ENCODE data around the gene FXYD2. TPM values are rescaled to one million over a fixed set of nuclear protein-coding genes. Genes with fewer than 3 reads are reported as not detected.

FXYD2 gene
- total and polyA plus RNA-seq, 2 of the 8 experiments (the other 6 are each of a cell fraction or from before 2014, with no cell fraction given): 0.89 to 1.1 TPM

GRCh38 chr11:117872420-117872961 lies 47.9 kb upstream of the FXYD2 start:
- peaks cover 25% of the 10 kb centered on the region for H3K23me2 ChIP-seq (ENCODE audit: low read depth, low read length)
- no peak overlapping the region for H3K18ac ChIP-seq (ENCODE audit: extremely low read depth, low read length)
- no peak overlapping the region for H3K4me3 ChIP-seq (ENCODE audit: extremely low read depth in 1 of 4, insufficient read depth in 2 of 4, low read depth in 3 of 4, low read length in 4 of 4)
- H3K4me2 ChIP-seq (ENCODE audit: insufficient read depth in 1 of 2, low read depth in 2 of 2, low read length in 2 of 2): no peak overlapping the region; a peak in 1 of 4 replicates
- no peak overlapping the region for H3K9ac ChIP-seq (replicated peaks in 1 of 4; ENCODE audit: extremely low read depth in 1 of 4, low read depth in 3 of 4, low read length in 3 of 4)
- peaks cover 12 to 43% (median 31%) of the 10 kb centered on the region in 4 experiments for H3K4me1 ChIP-seq (replicated peaks in 1 of 4; ENCODE audit: control insufficient read depth in 3 of 4, insufficient read depth in 4 of 4, low read length in 3 of 4)
- no peak for TF ChIP-seq SUZ12 (IDR thresholded peaks at IDR 0.05; ENCODE audit: low read length)
- no peak for TF ChIP-seq ASH2L (IDR thresholded peaks at IDR 0.05; ENCODE audit: low read length)
- no peak overlapping the region for H2BK120ac ChIP-seq (replicated peaks; ENCODE audit: low read depth, low read length)
- peaks cover 8 to 15% of the 10 kb centered on the region in 2 experiments for H4K20me1 ChIP-seq (replicated peaks in 1 of 2; ENCODE audit: control insufficient read depth in 1 of 2, insufficient read depth in 2 of 2, low read length in 2 of 2)
- H3K23ac ChIP-seq (ENCODE audit: insufficient read length): no peak overlapping the region
- WGBS, 2 experiments (ENCODE audit: extremely low coverage in 1 of 2, insufficient coverage in 1 of 2, insufficient read length in 1 of 2, insufficient replicate concordance in 2 of 2, low coverage in 1 of 2, low lambda C conversion rate in 2 of 2, missing lambda C conversion rate in 1 of 2): 81% methylated on average over 12 of the region's 12 CpGs; no CpG with 5 or more reads in 1 of the 2 experiments
- H2AK5ac ChIP-seq (ENCODE audit: low read depth, low read length): no peak overlapping the region
- ChIA-PET CTCF (ENCODE audit: partially characterized antibody) (interaction anchor here (1.1 to 1.5 kb wide), 3 partner anchors 11 to 74 kb away, joined by 4 to 6 read pairs (median 5); no protein-coding TSS in a partner anchor), POLR2A (ENCODE audit: partially characterized antibody) (interaction anchor here (1.3 kb wide), 1 partner anchor 10 kb away, joined by 3 read pairs; no protein-coding TSS in a partner anchor)
- H3K9me3 ChIP-seq (ENCODE audit: insufficient read depth in 2 of 2, low read depth in 1 of 2, low read length in 1 of 2): no peaks in the 10 kb centered on the region
- H4K5ac ChIP-seq (ENCODE audit: insufficient read length, low read depth, low read length): no peak overlapping the region
- DNase-seq (ENCODE audit: low read depth in 1 of 2, low spot score in 2 of 2) (no peak), FAIRE-seq (no peak)
- H3K14ac ChIP-seq (ENCODE audit: insufficient read length): no peak overlapping the region
- H3K56ac ChIP-seq (replicated peaks; ENCODE audit: insufficient read length, low read depth, low read length): no peak overlapping the region
- no peak overlapping the region for H2BK15ac ChIP-seq (ENCODE audit: low read length)
- H3K27me3 ChIP-seq (replicated peaks in 1 of 4; ENCODE audit: control insufficient read depth in 3 of 4, extremely low read depth in 1 of 4, insufficient read depth in 3 of 4, low read length in 3 of 4): peaks cover 0 to 13% (median 9%) of the 10 kb centered on the region in 4 experiments; a peak in 4 of 7 replicates
- H3K79me2 ChIP-seq (ENCODE audit: control insufficient read depth in 1 of 2, insufficient read depth in 2 of 2, low read length in 2 of 2): peaks cover 0 to 47% of the 10 kb centered on the region in 2 experiments; a peak in 2 of 4 replicates
- no peak overlapping the region for H2BK5ac ChIP-seq (ENCODE audit: low read depth, low read length)
- H2BK20ac ChIP-seq (ENCODE audit: low read length): no peak overlapping the region
- H2AFZ ChIP-seq (ENCODE audit: low read length): no peak overlapping the region
- H3K79me1 ChIP-seq (ENCODE audit: low read depth, low read length): peaks cover 13% of the 10 kb centered on the region
- H3K36me3 ChIP-seq (ENCODE audit: control insufficient read depth in 2 of 4, insufficient read depth in 4 of 4, low read length in 3 of 4): no peaks in the 10 kb centered on the region
- H4K8ac ChIP-seq (ENCODE audit: extremely low read depth, insufficient read depth, low read length): no peak overlapping the region
- no peak overlapping the region for H3K4ac ChIP-seq (replicated peaks; ENCODE audit: insufficient read length, low read depth, low read length)
- no peak overlapping the region for H4K91ac ChIP-seq (replicated peaks; ENCODE audit: insufficient read length, low read length)
- no peak overlapping the region for H3K27ac ChIP-seq (ENCODE audit: low read depth, low read length)
- no peak overlapping the region for H2BK12ac ChIP-seq (ENCODE audit: low read depth, low read length)
